Colonic mucosa (tissue), 4 donors: Measurements from ENCODE around the gene ANAPC2. TPM values are rescaled to one million over a fixed set of nuclear protein-coding genes. Genes with fewer than 3 reads are reported as not detected.

Experiments
- DNase-seq: peaks from one replicate; pipeline ENCODE4 v3.0.0-alpha.2; 2020
- H3K27ac ChIP-seq: fragments of 200-600 bp; one replicate; pipeline ENCODE4 v1.8.0; 2021
- H3K27me3 ChIP-seq: fragments of 200-600 bp; one replicate; pipeline ENCODE4 v1.8.0; 2021
- H3K36me3 ChIP-seq: fragments of 200-600 bp; one replicate; pipeline ENCODE4 v1.8.0; 2021
- H3K4me1 ChIP-seq: fragments of 200-600 bp; one replicate; pipeline ENCODE4 v1.8.0; 2021; ENCODE audit warnings: mild to moderate bottlenecking
- H3K4me3 ChIP-seq: fragments of 200-600 bp; one replicate; pipeline ENCODE4 v1.8.0; 2021
- H3K9ac ChIP-seq, 2 donors: one replicate each; pipeline ENCODE4 v1.7.0; 2013; ENCODE audit warnings: control low read depth in 2 of 2, low read depth in 2 of 2, low read length in 2 of 2
- H3K9me3 ChIP-seq: fragments of 200-600 bp; one replicate; pipeline ENCODE4 v1.8.0; 2021
- intact Hi-C: fragments of 100-400 bp; cut with DNase I; formaldehyde crosslinking; loops from one replicate; pipeline ENCODE4 v1.14.1; 2022
- total RNA-seq, 2 donors: library from RNA; stranded (reverse); fragmentation: NEBNext Ultra II Directional in 1 of 2; extraction: Animal tissue kit (Norgen Biotek cat#: 25700) in 1 of 2; gene quantifications; one replicate each; pipeline ENCODE4 v1.2.1, GENCODE V29; 2021
- TF ChIP-seq, protein P1 (sequence below): fragments of 200-600 bp; IDR thresholded peaks from one replicate; pipeline ENCODE4 v1.8.0; 2022; ENCODE audit warnings: antibody characterized with exemption, mild to moderate bottlenecking
- donor health status: healthy.
- donor health status: DM: no; HTN: no; CAD: no.
- donor health status: DM: no; HTN: no; CAD: no.

The ANAPC2 gene
- total RNA-seq, 2 donors from 2014 or later, result 33.8 to 67.8 TPM

DNA sequence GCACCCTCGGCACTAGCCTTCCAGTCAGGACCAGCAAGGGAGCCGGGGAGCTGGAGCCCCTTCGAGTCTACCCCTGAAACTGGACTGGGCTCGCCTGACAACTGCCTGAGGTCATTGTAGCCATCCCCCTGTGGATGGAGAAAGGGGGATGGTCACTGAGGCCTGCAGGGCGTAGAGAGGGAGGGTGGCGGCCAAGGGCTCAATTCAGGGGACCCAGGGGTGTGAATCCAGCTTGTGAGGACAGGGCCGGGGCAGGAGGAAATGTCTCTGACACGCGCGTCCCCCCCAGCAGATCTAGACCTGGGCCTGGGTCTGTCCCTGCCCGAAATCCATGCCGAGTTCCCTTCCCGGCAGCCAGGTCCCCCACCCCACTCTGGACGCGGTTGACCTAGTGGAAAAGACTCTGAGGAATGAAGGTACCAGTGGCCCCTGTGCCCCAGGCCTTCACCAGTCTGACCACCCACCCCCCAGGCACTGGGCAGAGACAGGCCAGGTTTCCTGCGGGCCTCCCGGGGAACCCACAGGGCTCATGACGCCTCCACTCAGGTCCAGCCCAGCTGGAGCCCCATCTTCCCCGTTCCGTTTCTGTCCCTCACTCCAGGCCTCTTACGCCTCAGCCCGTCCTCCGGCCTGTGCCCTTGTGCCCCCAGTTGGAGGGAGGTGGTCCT lies 43.1 kb upstream of the ANAPC2 start:
- Histone ChIP-seq H3K27me3 (peaks cover 44% of the 10 kb centered on the region), H3K36me3 (no peaks in the 10 kb centered on the region), H3K27ac (no peak overlapping the region), H3K4me1 (peaks cover 23% of the 10 kb centered on the region), H3K9me3 (no peaks in the 10 kb centered on the region), H3K9ac (no peak overlapping the region), H3K4me3 (no peak overlapping the region)
- DNase-seq, result no peak
- intact Hi-C loops, result no loop called here
- TF ChIP-seq, protein P1, sequence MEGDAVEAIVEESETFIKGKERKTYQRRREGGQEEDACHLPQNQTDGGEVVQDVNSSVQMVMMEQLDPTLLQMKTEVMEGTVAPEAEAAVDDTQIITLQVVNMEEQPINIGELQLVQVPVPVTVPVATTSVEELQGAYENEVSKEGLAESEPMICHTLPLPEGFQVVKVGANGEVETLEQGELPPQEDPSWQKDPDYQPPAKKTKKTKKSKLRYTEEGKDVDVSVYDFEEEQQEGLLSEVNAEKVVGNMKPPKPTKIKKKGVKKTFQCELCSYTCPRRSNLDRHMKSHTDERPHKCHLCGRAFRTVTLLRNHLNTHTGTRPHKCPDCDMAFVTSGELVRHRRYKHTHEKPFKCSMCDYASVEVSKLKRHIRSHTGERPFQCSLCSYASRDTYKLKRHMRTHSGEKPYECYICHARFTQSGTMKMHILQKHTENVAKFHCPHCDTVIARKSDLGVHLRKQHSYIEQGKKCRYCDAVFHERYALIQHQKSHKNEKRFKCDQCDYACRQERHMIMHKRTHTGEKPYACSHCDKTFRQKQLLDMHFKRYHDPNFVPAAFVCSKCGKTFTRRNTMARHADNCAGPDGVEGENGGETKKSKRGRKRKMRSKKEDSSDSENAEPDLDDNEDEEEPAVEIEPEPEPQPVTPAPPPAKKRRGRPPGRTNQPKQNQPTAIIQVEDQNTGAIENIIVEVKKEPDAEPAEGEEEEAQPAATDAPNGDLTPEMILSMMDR, result no peak

DNA sequence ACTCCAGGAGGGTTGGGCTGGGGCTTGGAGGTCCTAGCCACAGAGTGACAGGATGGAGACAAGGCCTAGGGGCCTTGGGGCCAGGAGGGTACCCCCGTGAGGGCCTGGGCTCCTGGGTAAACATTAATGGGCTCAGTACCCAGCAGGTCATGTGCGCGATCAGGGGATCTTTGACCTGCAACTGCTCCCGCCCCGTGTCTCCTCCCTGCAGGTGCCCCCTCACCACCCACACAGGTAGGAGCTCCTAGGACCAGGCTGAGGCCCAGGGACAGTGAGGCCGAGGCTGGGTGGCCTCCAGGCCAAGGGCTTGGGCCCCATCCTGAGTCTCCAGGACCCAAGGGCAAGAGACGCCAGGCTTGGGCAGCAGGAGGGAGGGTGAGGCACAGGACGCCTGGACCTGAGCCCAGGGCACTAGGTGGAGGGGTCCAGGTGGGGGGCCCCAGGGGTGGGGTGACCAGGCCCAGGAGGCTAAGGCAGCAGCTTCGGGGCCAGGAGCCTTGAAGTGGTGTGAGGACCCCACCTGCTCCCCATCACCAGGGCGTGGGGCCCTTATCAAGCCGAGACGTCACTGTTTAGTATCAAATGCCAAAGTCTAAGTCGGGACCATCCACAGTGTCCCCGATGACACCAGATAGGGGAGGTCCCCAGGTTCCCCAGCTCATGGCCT lies 42.5 kb upstream of the ANAPC2 start, which contains the start of gene SLC34A3:
Gene SLC34A3, plus strand, starts transcription at position 197 of the 667 bp plus-strand sequence. CDS start 802 bp downstream, outside the sequence.
- DNase-seq, result no peak
- intact Hi-C loops, result no loop called here
- Histone ChIP-seq H3K9me3 (no peaks in the 10 kb centered on the region), H3K4me3 (no peak within 1 kb of the TSS), H3K9ac (no peak within 1 kb of the TSS), H3K27me3 (peaks cover 44% of the 10 kb centered on the region), H3K36me3 (no peaks in the 10 kb centered on the region), H3K27ac (no peak within 1 kb of the TSS), H3K4me1 (peaks cover 18% of the 10 kb centered on the region)
- TF ChIP-seq, protein P1, result no peak

DNA sequence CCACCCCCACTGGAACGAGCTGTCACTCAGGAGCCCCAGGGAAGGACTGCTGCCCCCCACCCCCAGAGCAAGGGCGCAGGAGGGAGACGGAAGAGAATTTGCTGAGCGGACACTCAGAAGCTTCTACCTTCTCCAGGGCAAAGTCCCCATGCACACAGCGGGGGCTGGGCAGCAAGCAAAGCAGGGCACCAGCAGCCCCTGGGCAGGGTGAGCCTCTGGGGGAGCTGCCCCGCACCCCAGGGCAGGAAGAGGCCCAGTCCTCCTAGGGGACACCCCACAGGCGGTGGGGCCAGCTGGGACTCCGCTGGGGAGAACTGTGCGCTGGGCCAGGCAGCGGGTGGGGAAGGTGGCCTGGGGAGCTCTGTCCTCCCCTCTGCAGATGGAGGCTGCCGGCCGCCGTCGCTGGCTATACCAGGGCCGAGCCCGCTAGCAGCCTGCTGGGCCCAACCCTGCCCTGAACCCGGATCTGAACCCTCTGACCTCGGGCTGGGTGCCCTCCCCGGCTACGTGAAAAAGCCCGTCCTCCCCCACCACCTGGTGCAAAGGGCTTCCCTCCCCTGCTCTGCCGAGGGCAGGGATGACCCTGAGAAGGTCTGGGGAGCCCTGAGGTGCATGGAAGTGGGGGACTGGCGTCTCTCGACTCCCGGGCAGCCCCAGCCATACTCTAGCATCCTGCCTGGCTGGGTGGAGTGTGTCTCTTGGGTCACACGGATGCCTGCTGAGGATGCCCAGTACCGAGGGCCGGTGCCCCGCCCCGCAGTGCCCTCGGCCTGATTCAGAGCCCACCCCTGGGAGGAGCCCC lies 41.7 kb upstream of the ANAPC2 start:
- Histone ChIP-seq H3K9ac (no peak overlapping the region), H3K27ac (no peak overlapping the region), H3K9me3 (no peaks in the 10 kb centered on the region), H3K36me3 (no peaks in the 10 kb centered on the region), H3K4me3 (no peak overlapping the region), H3K27me3 (peaks cover 44% of the 10 kb centered on the region), H3K4me1 (peaks cover 18% of the 10 kb centered on the region)
- peak; percentile 39 for DNase-seq
- TF ChIP-seq, protein P1, result no peak
- intact Hi-C loops, result loop anchor here (5.0 kb wide), 1 partner anchor 43 kb away; the partner anchor contains the start of genes ANAPC2 and SSNA1

DNA sequence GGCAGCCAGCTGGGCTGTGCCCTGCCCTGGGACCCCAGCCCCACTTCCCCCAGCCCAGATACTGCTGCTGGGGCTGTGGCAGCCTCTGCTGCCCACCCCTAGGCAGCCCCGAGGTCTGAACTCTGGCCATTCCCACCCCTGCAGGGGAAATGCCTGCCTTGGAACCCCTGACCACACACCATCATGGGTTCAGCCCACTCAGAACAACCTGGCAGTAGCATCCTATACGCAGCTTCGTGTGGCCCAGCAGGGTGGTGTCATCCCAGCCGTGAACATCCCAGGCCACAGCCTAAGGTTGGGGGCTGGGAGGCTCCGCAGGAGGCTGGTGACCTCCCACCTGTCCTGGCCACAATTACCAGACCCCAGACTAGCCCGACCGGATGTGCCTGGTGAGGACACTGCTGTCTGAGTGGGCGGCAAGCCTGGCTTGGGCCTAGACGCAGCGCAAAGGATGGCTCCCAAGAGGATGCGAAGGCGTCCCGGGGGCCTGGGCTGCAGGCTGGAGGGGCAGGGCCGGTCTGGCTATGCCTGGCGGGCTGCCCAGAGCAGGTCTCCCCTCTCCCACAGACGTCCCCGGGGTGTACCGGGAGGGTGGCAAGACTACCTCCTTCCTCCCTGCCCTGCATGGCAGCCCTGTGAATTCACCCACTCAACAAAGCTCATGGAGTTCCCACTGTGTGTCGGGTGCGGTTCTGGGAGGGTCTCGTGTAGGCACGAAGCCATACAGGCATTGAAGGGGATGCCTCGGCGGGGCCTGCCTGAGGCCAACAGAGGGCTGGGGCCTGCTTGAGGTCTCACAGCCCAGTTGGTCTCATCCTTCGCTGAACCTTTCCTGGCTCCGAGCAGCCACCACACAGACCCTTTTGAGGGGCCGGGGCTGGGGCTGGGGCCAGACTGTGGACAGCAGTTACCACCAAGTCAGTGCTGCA lies 40.9 kb upstream of the ANAPC2 start:
- Histone ChIP-seq H3K4me1 (peaks cover 23% of the 10 kb centered on the region), H3K9ac (no peak overlapping the region)
- no peak for DNase-seq

More for the DNA sequence above, 40.9 kb upstream of the ANAPC2 start:
- Histone ChIP-seq H3K27ac (no peak overlapping the region), H3K27me3 (peaks cover 36% of the 10 kb centered on the region), H3K36me3 (no peaks in the 10 kb centered on the region), H3K9me3 (no peaks in the 10 kb centered on the region), H3K4me3 (no peak overlapping the region)
- intact Hi-C loops, result loop anchor here (5.0 kb wide), 1 partner anchor 42 kb away; the partner anchor contains the start of genes ANAPC2 and SSNA1
- TF ChIP-seq, protein P1, result no peak
